GM23338 (cell line): ENCODE data around the gene MST1.

Experiments used
- POLR2AphosphoS5 ChIP-seq: IDR thresholded peaks from 2 replicates; pipeline ENCODE4 v1.6.1; 2016; ENCODE audit warnings: antibody characterized with exemption, low read depth
- TF ChIP-seq, protein P1 (sequence below), 2 experiments: fragments of 200-600 bp in 1 of 2; sonication (generic) in 1 of 2; conservative IDR thresholded peaks; 2 replicates each; pipeline versions ENCODE4 v1.5.1 to v1.6.1; 2016 to 2017; ENCODE audit warnings: antibody characterized with exemption in 2 of 2, low read depth in 2 of 2, mild to moderate bottlenecking in 2 of 2, moderate library complexity in 1 of 2

DNA sequence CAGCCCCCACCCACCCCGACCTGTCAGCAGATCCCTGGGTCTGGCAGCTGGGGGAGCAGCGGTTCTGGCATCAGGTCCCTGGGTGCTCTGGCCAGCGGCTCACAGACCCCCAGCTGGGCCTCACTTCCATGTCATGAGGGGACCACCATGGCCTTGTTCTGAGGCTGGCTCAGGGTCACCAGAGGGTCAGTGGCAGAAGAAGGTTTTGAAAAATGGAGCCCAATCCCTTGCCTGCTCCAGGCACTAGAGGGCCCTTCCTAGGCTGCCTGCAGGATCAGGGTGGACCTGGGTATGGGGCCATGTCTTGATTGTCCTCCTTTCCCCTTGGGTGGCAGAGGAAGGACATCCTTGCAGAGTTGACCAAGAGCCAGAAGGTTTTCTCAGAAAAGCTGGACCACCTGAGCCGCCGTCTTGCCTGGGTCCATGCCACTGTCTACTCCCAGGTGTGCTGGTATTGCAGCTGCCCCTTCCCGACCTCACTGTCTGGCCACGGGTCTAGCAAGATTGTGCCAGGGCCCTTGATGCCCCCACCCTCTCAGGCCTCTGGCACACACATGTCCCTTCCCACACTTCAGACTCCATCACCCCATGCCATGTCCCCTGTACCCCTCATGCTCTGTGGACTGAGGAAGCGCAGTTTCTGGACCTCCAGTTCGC lies 17.3 kb upstream of the MST1 start:
- TF ChIP-seq, protein P1, sequence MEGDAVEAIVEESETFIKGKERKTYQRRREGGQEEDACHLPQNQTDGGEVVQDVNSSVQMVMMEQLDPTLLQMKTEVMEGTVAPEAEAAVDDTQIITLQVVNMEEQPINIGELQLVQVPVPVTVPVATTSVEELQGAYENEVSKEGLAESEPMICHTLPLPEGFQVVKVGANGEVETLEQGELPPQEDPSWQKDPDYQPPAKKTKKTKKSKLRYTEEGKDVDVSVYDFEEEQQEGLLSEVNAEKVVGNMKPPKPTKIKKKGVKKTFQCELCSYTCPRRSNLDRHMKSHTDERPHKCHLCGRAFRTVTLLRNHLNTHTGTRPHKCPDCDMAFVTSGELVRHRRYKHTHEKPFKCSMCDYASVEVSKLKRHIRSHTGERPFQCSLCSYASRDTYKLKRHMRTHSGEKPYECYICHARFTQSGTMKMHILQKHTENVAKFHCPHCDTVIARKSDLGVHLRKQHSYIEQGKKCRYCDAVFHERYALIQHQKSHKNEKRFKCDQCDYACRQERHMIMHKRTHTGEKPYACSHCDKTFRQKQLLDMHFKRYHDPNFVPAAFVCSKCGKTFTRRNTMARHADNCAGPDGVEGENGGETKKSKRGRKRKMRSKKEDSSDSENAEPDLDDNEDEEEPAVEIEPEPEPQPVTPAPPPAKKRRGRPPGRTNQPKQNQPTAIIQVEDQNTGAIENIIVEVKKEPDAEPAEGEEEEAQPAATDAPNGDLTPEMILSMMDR (conservative IDR thresholded peaks at IDR 0.05; ENCODE audit: low read depth in 2 of 2) = 0 out of 4 replicates have a peak, but pooled peaks of 1 of the 2 experiments have one; percentile 6
- no peak for TF ChIP-seq POLR2AphosphoS5
